Loucy (cell line): ENCODE measurements around the gene SNX11.

Experiments used
- H2AFZ ChIP-seq: fragments of 200-600 bp; sonication (generic); 2 replicates; pipeline ENCODE4 v1.6.0; 2016; ENCODE audit warnings: antibody characterized with exemption, mild to moderate bottlenecking, low read length, moderate library complexity
- H3F3A ChIP-seq: fragments of 200-600 bp; 2 replicates; pipeline ENCODE4 v1.6.0; 2016; ENCODE audit warnings: antibody characterized with exemption, low read depth, mild to moderate bottlenecking
- H3K27me3 ChIP-seq: fragments of 200-600 bp; sonication (generic); 2 replicates; pipeline ENCODE4 v1.6.1; 2014; ENCODE audit warnings: low read length, mild to moderate bottlenecking; ENCODE audit not compliant: insufficient read depth, poor library complexity, severe bottlenecking
- H3K36me3 ChIP-seq: fragments of 200-600 bp; sonication (generic); 2 replicates; pipeline ENCODE4 v1.6.1; 2016; ENCODE audit warnings: low read length; ENCODE audit not compliant: insufficient read depth
- H3K4me1 ChIP-seq: fragments of 200-600 bp; sonication (generic); 2 replicates; pipeline ENCODE4 v1.5.1; 2014; ENCODE audit warnings: low read length, mild to moderate bottlenecking; ENCODE audit not compliant: insufficient read depth, poor library complexity, severe bottlenecking
- H3K4me2 ChIP-seq: fragments of 200-600 bp; sonication (generic); 2 replicates; pipeline ENCODE4 v1.6.0; 2014; ENCODE audit warnings: antibody characterized with exemption, low read length, low read depth, mild to moderate bottlenecking; ENCODE audit not compliant: poor library complexity, severe bottlenecking
- H3K4me3 ChIP-seq: fragments of 200-600 bp; sonication (generic); 2 replicates; pipeline ENCODE4 v1.5.1; 2014; ENCODE audit warnings: low read length, mild to moderate bottlenecking, mixed read lengths; ENCODE audit not compliant: poor library complexity, severe bottlenecking
- H3K79me2 ChIP-seq: fragments of 200-600 bp; sonication (generic); 2 replicates; pipeline ENCODE4 v1.6.1; 2014; ENCODE audit warnings: low read length; ENCODE audit not compliant: insufficient read depth
- H3K9ac ChIP-seq: fragments of 200-600 bp; sonication (generic); 2 replicates; pipeline ENCODE4 v1.6.0; 2014; ENCODE audit warnings: mild to moderate bottlenecking, low read depth, low read length, moderate library complexity; ENCODE audit not compliant: poor library complexity, severe bottlenecking
- H3K9me2 ChIP-seq: fragments of 200-600 bp; sonication (generic); replicated peaks from 2 replicates; pipeline ENCODE4 v1.6.1; 2016; ENCODE audit warnings: low read depth, low read length, mixed read lengths
- H3K9me3 ChIP-seq: fragments of 200-600 bp; sonication (generic); 2 replicates; pipeline ENCODE4 v1.6.1; 2014; ENCODE audit warnings: mild to moderate bottlenecking, antibody characterized with exemption, low read length, low read depth; ENCODE audit not compliant: insufficient read depth
- H4K20me1 ChIP-seq: fragments of 200-600 bp; sonication (generic); 2 replicates; pipeline ENCODE4 v1.6.0; 2014; ENCODE audit warnings: antibody characterized with exemption, low read length, mild to moderate bottlenecking; ENCODE audit not compliant: insufficient read depth, poor library complexity, severe bottlenecking
- CTCF ChIP-seq: fragments of 200-600 bp; sonication (generic); conservative IDR thresholded peaks from 2 replicates; pipeline ENCODE4 v1.5.1; 2014; ENCODE audit warnings: mild to moderate bottlenecking, antibody characterized with exemption, low read length
- EZH2phosphoT487 ChIP-seq: fragments of 200-600 bp; IDR thresholded peaks from 2 replicates; pipeline ENCODE4 v1.6.1; 2018; ENCODE audit warnings: antibody characterized with exemption, mild to moderate bottlenecking, moderate library complexity, borderline replicate concordance

The SNX11 gene

GRCh38 chr17:48155889-48156611 lies 48.5 kb downstream of the SNX11 start:
- no peak overlapping the region for H2AFZ ChIP-seq
- peak overlapping the region; percentile 29 for H3K4me3 ChIP-seq
- H3K79me2 ChIP-seq = no peaks in the 10 kb centered on the region
- H3K9me3 ChIP-seq = no peaks in the 10 kb centered on the region
- H3K9ac ChIP-seq = no peak overlapping the region
- no peaks in the 10 kb centered on the region for H4K20me1 ChIP-seq
- TF ChIP-seq CTCF (no peak), EZH2phosphoT487 (no peak)
- no peaks in the 10 kb centered on the region for H3F3A ChIP-seq
- H3K9me2 ChIP-seq = no peaks in the 10 kb centered on the region
- H3K4me1 ChIP-seq = peaks cover 7% of the 10 kb centered on the region
- no peaks in the 10 kb centered on the region for H3K36me3 ChIP-seq
- H3K4me2 ChIP-seq = peak overlapping the region; percentile 54
- no peaks in the 10 kb centered on the region for H3K27me3 ChIP-seq

- no peaks in the 10 kb centered on the region for H3K36me3 ChIP-seq
- no peaks in the 10 kb centered on the region for H3K9me2 ChIP-seq
- no peak overlapping the region for H3K9ac ChIP-seq
- H3K27me3 ChIP-seq = no peaks in the 10 kb centered on the region
- H3F3A ChIP-seq = no peaks in the 10 kb centered on the region
- H3K9me3 ChIP-seq = no peaks in the 10 kb centered on the region
- no peaks in the 10 kb centered on the region for H3K79me2 ChIP-seq
- peaks cover 20% of the 10 kb centered on the region for H3K4me1 ChIP-seq
- no peaks in the 10 kb centered on the region for H4K20me1 ChIP-seq
- 0 out of 2 replicates have a peak overlapping the region, but pooled peaks have one; percentile 1 for H2AFZ ChIP-seq
- no peak overlapping the region for H3K4me3 ChIP-seq
- TF ChIP-seq EZH2phosphoT487 (no peak), CTCF (no peak)
- no peak overlapping the region for H3K4me2 ChIP-seq
These were observed 51.7 kb downstream of the SNX11 start for GRCh38 chr17:48159232-48159631.

GRCh38 chr17:48160177-48161081 lies 52.9 kb downstream of the SNX11 start:
- Histone ChIP-seq H3K9me3 (no peaks in the 10 kb centered on the region), H3K36me3 (no peaks in the 10 kb centered on the region), H3K79me2 (no peaks in the 10 kb centered on the region), H3K4me3 (no peak overlapping the region), H2AFZ (no peak overlapping the region), H3F3A (no peaks in the 10 kb centered on the region), H4K20me1 (no peaks in the 10 kb centered on the region), H3K4me1 (peaks cover 20% of the 10 kb centered on the region), H3K9ac (no peak overlapping the region), H3K27me3 (no peaks in the 10 kb centered on the region), H3K9me2 (no peaks in the 10 kb centered on the region), H3K4me2 (no peak overlapping the region)
- TF ChIP-seq EZH2phosphoT487 = no peak
- no peak for TF ChIP-seq CTCF
